Endothelial cell of umbilical vein (primary cell): ENCODE measurements around the gene PSMA7. TPM values are rescaled to one million over a fixed set of nuclear protein-coding genes. Genes with fewer than 3 reads are reported as not detected.

Source experiments
- BruUV-seq: library from RNA; stranded (reverse); fragments of 400-500 nt; replicated peaks from 2 replicates; lab custom pipeline; 2021; lab: Mats Ljungman, UMichigan
- CTCF ChIA-PET: fragments of 300-600, 350-600 bp; sonication (Branson Sonifier 250); formaldehyde crosslinking; loops from one replicate; lab custom pipeline; 2021; ENCODE audit warnings: antibody characterized with exemption, inconsistent platforms; lab: Charles Lee
- POLR2A ChIA-PET: fragments of 300-600, 350-600 bp; sonication (Branson Sonifier 250); formaldehyde crosslinking; loops from one replicate; lab custom pipeline; 2021; ENCODE audit warnings: antibody characterized with exemption, inconsistent platforms; lab: Charles Lee
- DNase-seq: peaks from one replicate; pipeline ENCODE4 v3.0.0-alpha.2; 2011; ENCODE audit warnings: low read depth, low spot score
- FAIRE-seq: peaks from 2 replicates; lab custom pipeline; 2011; peaks lifted over from hg19 to GRCh38; lab: Jason Lieb, UNC
- H2AFZ ChIP-seq: 2 replicates; pipeline ENCODE4 v1.6.0; 2012; ENCODE audit warnings: low read depth, low read length, control low read depth, inconsistent platforms
- H3K27ac ChIP-seq: 2 replicates; pipeline ENCODE4 v1.5.1; 2011; ENCODE audit warnings: low read depth, mild to moderate bottlenecking, control low read depth, low read length, moderate library complexity; ENCODE audit not compliant: insufficient read depth
- H3K27me3 ChIP-seq, 2 experiments: 2 replicates each; pipeline versions ENCODE4 v1.6.0 to v1.6.1; 2011; ENCODE audit warnings: low read length in 2 of 2, mixed read lengths in 1 of 2; ENCODE audit not compliant: control insufficient read depth in 2 of 2, insufficient read depth in 2 of 2
- H3K36me3 ChIP-seq, 2 experiments: 2 replicates in 1 of 2; 3 replicates in 1 of 2; pipeline ENCODE4 v1.5.1; 2011; ENCODE audit warnings: low read length in 2 of 2, mild to moderate bottlenecking in 1 of 2, moderate library complexity in 1 of 2; ENCODE audit not compliant: control insufficient read depth in 2 of 2, insufficient read depth in 2 of 2; ENCODE audit errors: extremely low read depth in 1 of 2
- H3K4me1 ChIP-seq: 3 replicates; pipeline ENCODE4 v1.5.1; 2011; ENCODE audit warnings: mild to moderate bottlenecking, low read length; ENCODE audit not compliant: control insufficient read depth, insufficient read depth; ENCODE audit errors: extremely low read depth
- H3K4me2 ChIP-seq: 2 replicates; pipeline ENCODE4 v1.6.1; 2011; ENCODE audit warnings: low read length, control low read depth, mixed read lengths; ENCODE audit not compliant: insufficient read depth
- H3K4me3 ChIP-seq, 3 experiments: fragments of 200-600 bp in 1 of 3; sonication (generic), shearing (Covaris generic) in 1 of 3; replicated peaks in 1 of 3; 2 replicates each; pipeline ENCODE4 v1.5.1; 2011 to 2016; ENCODE audit warnings: control low read depth in 3 of 3, low read length in 3 of 3, mild to moderate bottlenecking in 2 of 3, inconsistent platforms in 1 of 3, low read depth in 1 of 3, moderate library complexity in 1 of 3; ENCODE audit not compliant: insufficient read depth in 1 of 3
- H3K79me2 ChIP-seq: 2 replicates; pipeline ENCODE4 v1.6.0; 2012; ENCODE audit warnings: low read length, inconsistent platforms; ENCODE audit not compliant: control insufficient read depth, insufficient read depth
- H3K9ac ChIP-seq: replicated peaks from 2 replicates; pipeline ENCODE3; 2011; ENCODE audit warnings: low read length, control low read depth; ENCODE audit not compliant: insufficient read depth; ENCODE audit errors: extremely low read depth
- H3K9me1 ChIP-seq: replicated peaks from 3 replicates; pipeline ENCODE4 v1.6.0; 2011; ENCODE audit warnings: mild to moderate bottlenecking, low read length; ENCODE audit not compliant: control insufficient read depth, insufficient read depth; ENCODE audit errors: extremely low read depth
- H3K9me3 ChIP-seq: replicated peaks from 2 replicates; pipeline ENCODE4 v1.5.1; 2012; ENCODE audit warnings: low read length, inconsistent platforms; ENCODE audit not compliant: control insufficient read depth, insufficient read depth
- H4K20me1 ChIP-seq: replicated peaks from 2 replicates; pipeline ENCODE3; 2011; ENCODE audit warnings: mild to moderate bottlenecking, low read length; ENCODE audit not compliant: control insufficient read depth, insufficient read depth; ENCODE audit errors: extremely low read depth
- CTCF ChIP-seq, 2 donors: IDR thresholded peaks; 1 replicate in 1 of 2; 2 replicates in 1 of 2; pipeline ENCODE4 v1.5.1; 2011; ENCODE audit warnings: low read length in 2 of 2, mild to moderate bottlenecking in 2 of 2, moderate library complexity in 2 of 2, control low read depth in 1 of 2, inconsistent platforms in 1 of 2, low read depth in 1 of 2; ENCODE audit not compliant: insufficient read depth in 1 of 2; ENCODE audit errors: extremely low read depth in 1 of 2
- POLR2AphosphoS5 ChIP-seq: IDR thresholded peaks from 2 replicates; pipeline ENCODE4 v1.6.1; 2012; ENCODE audit warnings: low read depth, mild to moderate bottlenecking, control low read depth, low read length, moderate library complexity; ENCODE audit not compliant: insufficient read depth
- dilution Hi-C: fragments of 300-500 bp; cut with MboI; formaldehyde crosslinking; loops from one replicate; pipeline ENCODE4 v1.15.0; 2019; ENCODE audit warnings: low sequenced_read_pairs; ENCODE audit not compliant: extremely low pct_ligation_motif_present
- intact Hi-C: fragments of 100-400 bp; cut with micrococcal nuclease; formaldehyde crosslinking; loops from one replicate; pipeline ENCODE4 v1.10.0; 2022
- polyA plus RNA-seq, 4 experiments: library from polyadenylated mRNA; depleted of rRNA in 3 of 4; stranded (reverse) in 3 of 4; unstranded in 1 of 4; fragments of >200 nt; gene quantifications; 2 replicates each; pipeline versions ENCODE4 v1.2.1 to v1.2.3, GENCODE V29; 2011 to 2012; ENCODE audit warnings: missing spikeins in 1 of 4
- total RNA-seq: library from RNA; stranded (reverse); gene quantifications from 2 replicates; pipeline ENCODE4 v1.2.3, GENCODE V29; 2021

Gene PSMA7
- total and polyA plus RNA-seq, 2 donors (not counting 3 experiments of a cell fraction or from before 2014, with no cell fraction given) = 393 to 826 TPM

GRCh38 chr20:62123450-62124118 lies 19.6 kb downstream of the PSMA7 start:
- Histone ChIP-seq H3K4me1 (peaks cover 11% of the 10 kb centered on the region), H3K9ac (peak overlapping the region; percentile 53), H3K4me3 (peak overlapping the region; percentile 56 to 76 (median 65)), H3K36me3 (peaks cover 9 to 25% of the 10 kb centered on the region in 2 experiments), H2AFZ (no peak overlapping the region), H3K9me3 (no peaks in the 10 kb centered on the region), H3K79me2 (peaks cover 16% of the 10 kb centered on the region), H4K20me1 (no peaks in the 10 kb centered on the region), H3K27me3 (peaks cover 0 to 3% of the 10 kb centered on the region in 2 experiments), H3K9me1 (no peaks in the 10 kb centered on the region), H3K27ac (no peak overlapping the region), H3K4me2 (peak overlapping the region; percentile 79)
- CTCF ChIA-PET = interaction anchor here (1.5 to 3.1 kb wide), 3 partner anchors 11 to 113 kb away, joined by 5 to 22 read pairs (median 15); no protein-coding TSS in a partner anchor
- dilution Hi-C loops = no loop called here
- DNase-seq (peak; percentile 28), FAIRE-seq (peak; percentile 4)
- POLR2A ChIA-PET = interaction anchor here (1.0 kb wide), 1 partner anchor 58 kb away, joined by 3 read pairs; the partner anchor contains the start of gene TAF4
- BruUV-seq = TSS peak; percentile 17
- TF ChIP-seq POLR2AphosphoS5 = no peak
- TF ChIP-seq CTCF (IDR thresholded peaks at IDR 0.05; ENCODE audit: extremely low read depth in 1 of 2, insufficient read depth in 1 of 2, low read depth in 1 of 2, low read length in 2 of 2) = peak in 1 of 2 donors; percentile 15
- intact Hi-C loops = loop anchor here (2.0 to 5.0 kb wide), 3 partner anchors 19 to 111 kb away; partner anchors contain the start of genes PSMA7 and SS18L1
